GM19099 (cell line): ENCODE results near the gene TRIM10.

Experiments used
- POLR2A ChIP-seq: IDR thresholded peaks from 3 replicates; pipeline ENCODE4 v1.6.1; 2011; ENCODE audit warnings: low read depth; ENCODE audit not compliant: insufficient read length; ENCODE audit errors: extremely low read depth

TRIM10 gene

DNA sequence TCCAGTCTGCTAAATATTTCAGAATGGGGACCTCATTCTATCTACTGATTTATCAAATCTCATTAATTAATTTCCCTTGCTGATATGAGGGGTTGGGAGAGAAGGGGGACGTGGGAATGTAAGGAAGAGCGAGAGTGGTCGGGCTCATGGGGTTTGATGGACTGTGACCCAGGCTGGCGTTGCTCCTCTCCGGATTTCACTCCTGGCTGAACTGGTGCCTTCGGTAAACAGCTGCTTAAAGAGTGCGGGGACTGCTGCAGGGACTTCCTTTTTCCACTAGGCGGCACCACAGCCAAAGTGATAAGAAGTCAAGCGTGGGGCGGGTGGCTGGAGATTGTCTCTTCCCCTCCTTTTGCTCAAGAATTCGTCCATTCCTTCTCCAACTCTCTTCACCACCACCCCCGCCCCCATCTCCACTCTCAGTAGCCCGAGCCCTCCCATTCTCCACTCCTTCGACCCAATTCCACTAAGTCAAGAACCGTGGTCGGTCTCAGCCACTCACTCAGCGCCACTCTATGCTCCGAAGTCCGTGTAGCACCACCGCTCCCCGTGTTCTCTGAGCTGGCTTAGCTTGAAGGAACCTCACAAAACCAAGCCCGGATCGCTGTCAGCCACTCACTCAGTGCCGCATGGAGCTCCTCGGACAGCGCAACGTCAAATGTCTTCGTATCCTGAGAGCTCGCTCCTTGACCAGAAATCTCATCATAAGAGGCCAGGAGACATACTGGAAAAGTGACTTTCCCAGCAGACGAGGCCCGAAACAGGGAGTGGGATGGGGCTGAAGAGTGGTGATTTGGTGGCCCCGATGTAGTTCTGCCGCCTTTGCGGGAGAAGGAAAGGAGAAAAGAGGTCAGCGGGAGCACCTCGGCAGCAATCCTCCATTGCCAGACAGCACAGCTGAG lies 57.8 kb downstream of the TRIM10 start:
- no peak for TF ChIP-seq POLR2A

DNA sequence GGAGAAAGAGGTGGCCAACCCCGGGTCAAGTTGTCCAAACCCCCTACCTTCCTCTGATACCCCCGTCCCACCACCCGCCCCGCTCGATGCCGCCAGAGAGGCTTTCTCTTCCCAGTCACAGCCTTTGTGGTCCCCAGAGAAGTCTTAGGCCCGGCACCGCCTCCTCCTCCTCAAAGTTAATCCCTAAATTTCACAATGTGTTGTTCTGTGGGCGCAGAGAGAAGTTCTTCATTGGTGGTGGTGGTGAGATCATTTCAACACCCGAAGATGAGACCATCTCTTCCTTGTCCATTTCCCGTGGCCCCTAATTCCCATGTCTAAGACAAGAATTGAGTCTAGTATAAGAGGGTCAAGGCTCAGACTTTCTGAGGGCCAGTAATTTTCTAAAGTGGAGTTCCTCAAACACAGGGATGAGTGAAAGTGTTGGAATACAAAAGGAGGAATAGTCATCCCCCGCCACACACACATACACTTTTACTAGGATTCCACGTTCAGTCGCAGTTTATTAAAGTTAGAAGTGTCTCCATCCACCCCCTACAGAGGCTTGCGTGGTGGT lies 58.5 kb downstream of the TRIM10 start:
- TF ChIP-seq POLR2A = no peak
